ENCODE measurements around the gene OSBPL10. TPM values are rescaled to one million over a fixed set of nuclear protein-coding genes. Genes with fewer than 3 reads are reported as not detected.

The OSBPL10 gene
- total RNA-seq, 1 donor from 2014 or later, result 20.1 TPM

DNA sequence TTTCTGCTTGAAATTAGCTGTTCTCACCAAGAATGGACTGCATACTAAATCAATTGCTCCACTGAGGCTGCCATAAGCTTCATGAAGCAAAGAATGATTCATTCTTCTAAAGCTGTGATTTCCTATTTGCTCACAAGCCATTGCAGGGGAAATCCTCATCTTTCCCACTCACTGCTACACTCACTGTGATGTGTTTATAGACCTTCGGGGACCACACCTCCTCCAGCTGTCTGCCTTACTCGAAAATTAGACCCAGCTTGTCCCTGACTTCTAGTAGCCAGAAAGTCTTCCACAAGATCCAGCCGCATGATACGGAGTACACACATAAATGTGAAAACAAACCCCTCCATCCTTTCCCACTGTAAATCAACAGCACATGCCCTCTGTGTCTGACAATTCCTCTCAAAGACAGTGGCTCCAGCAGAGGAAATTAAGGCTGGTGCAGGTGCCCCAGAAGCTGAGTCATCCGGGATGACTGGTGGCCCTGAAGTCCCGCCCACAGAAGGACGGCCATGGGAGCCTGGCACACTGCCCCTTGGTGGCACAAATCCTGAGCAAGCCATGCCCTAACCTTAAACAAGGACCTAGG is 276.4 kb downstream of the OSBPL10 start:
- no peak overlapping the region for H3K4me3 ChIP-seq (ENCODE audit: low read depth, low read length)
- TF ChIP-seq CTCF (IDR thresholded peaks at IDR 0.05; ENCODE audit: insufficient read depth, low read length, poor library complexity, severe bottlenecking), result no peak
- H3K36me3 ChIP-seq (ENCODE audit: control insufficient read depth, insufficient read depth, low read length), result no peaks in the 10 kb centered on the region
- DNase-seq (ENCODE audit: low read depth), result peak; percentile 66
- H3K27me3 ChIP-seq (ENCODE audit: control insufficient read depth, insufficient read depth, low read length), result no peaks in the 10 kb centered on the region

DNA sequence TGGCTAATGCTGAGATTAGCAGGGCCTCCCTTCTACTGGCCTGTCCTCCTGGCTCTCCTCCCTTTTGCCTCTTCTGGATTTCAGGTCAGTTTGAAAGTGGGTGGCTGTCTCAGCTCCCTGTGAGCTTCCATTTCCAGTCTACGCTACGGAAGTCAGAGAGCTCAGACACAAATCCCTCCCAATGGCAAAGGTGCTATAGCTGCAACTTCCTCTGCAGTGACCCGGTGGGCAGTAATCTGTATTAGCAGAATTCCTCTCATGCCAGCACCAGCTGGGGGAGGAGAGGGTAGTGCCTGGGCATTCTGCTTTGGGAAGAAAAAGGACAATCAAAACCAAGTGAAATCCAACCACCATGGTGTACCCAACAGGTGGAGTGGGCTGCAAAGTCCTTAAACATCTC is 276.9 kb downstream of the OSBPL10 start:
- H3K4me3 ChIP-seq (ENCODE audit: low read depth, low read length), result no peak overlapping the region
- no peaks in the 10 kb centered on the region for H3K36me3 ChIP-seq (ENCODE audit: control insufficient read depth, insufficient read depth, low read length)
- no peak for DNase-seq (ENCODE audit: low read depth)
- H3K27me3 ChIP-seq (ENCODE audit: control insufficient read depth, insufficient read depth, low read length), result no peaks in the 10 kb centered on the region
- TF ChIP-seq CTCF (IDR thresholded peaks at IDR 0.05; ENCODE audit: insufficient read depth, low read length, poor library complexity, severe bottlenecking), result no peak

DNA sequence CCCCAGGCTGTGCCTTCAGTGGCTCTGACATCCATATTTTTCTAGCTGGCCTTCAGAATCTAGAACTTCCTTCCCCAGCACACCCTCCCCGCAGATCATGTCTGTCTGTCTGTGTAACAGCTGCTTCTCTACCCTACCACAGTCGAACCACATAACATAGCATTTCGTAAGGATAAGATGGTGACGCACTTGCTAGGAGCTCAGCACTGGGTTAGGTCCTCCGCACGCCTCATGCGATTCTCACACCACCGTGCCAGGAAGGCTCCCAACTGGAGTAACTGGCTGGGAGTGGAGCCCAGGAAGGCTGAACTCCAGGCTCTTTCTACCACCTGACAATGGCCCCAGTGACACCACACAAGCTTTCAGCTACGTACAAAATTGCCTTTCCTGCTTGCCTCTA is 279.8 kb downstream of the OSBPL10 start:
- H3K36me3 ChIP-seq (ENCODE audit: control insufficient read depth, insufficient read depth, low read length), result no peaks in the 10 kb centered on the region
- TF ChIP-seq CTCF (IDR thresholded peaks at IDR 0.05; ENCODE audit: insufficient read depth, low read length, poor library complexity, severe bottlenecking), result no peak
- H3K27me3 ChIP-seq (ENCODE audit: control insufficient read depth, insufficient read depth, low read length), result no peaks in the 10 kb centered on the region
- H3K4me3 ChIP-seq (ENCODE audit: low read depth, low read length), result no peak overlapping the region
- DNase-seq (ENCODE audit: low read depth), result no peak

DNA sequence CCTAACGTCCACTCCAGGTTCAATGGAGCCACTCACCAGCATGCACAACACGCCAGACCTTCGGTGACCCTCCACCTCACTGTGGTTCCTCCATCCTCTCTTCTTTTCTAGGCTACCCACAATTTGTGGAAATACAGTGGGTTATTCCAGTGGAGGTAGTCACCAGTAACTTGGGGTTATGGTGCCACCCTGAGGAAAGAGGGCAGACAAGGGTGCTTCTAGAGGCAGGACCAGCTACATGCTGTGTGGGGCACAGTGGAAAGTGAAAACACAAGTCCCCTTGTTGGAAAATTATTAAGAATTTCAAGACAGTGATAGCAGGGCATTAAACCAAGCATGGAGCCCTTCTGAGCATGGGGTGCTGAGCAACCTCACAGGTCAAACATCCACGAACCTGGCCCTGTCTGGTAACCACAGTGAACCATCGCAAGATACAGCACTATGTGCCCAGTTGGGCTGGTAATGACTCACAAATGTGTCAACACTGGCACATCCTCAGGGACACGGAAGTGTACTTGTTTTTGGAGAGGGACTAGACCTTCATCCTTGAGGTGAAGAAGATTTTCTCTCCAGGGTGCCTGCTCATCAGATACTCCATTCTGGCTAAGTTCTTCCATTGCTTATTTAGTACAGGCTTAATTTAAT is 281.6 kb downstream of the OSBPL10 start:
- Histone ChIP-seq H3K36me3 (ENCODE audit: control insufficient read depth, insufficient read depth, low read length) (no peaks in the 10 kb centered on the region), H3K4me3 (ENCODE audit: low read depth, low read length) (no peak overlapping the region), H3K27me3 (ENCODE audit: control insufficient read depth, insufficient read depth, low read length) (no peaks in the 10 kb centered on the region)
- DNase-seq (ENCODE audit: low read depth), result no peak
- TF ChIP-seq CTCF (IDR thresholded peaks at IDR 0.05; ENCODE audit: insufficient read depth, low read length, poor library complexity, severe bottlenecking), result no peak

- no peak for DNase-seq (ENCODE audit: low read depth)
- Histone ChIP-seq H3K27me3 (ENCODE audit: control insufficient read depth, insufficient read depth, low read length) (no peaks in the 10 kb centered on the region), H3K4me3 (ENCODE audit: low read depth, low read length) (no peak overlapping the region), H3K36me3 (ENCODE audit: control insufficient read depth, insufficient read depth, low read length) (no peaks in the 10 kb centered on the region)
- no peak for TF ChIP-seq CTCF (IDR thresholded peaks at IDR 0.05; ENCODE audit: insufficient read depth, low read length, poor library complexity, severe bottlenecking)
Measured at GRCh38 chr3:31696815-31697548, 284.1 kb downstream of the OSBPL10 start.

Data from kidney epithelial cell (primary cell).